Kidney tubule cell (primary cell): ENCODE data around the gene LILRA5.
A peak's percentile ranks its signal among the peaks of the same experiment; 100 is the strongest.
"Not testable (repeated sequence)": the region's sequence is repeated elsewhere in the genome, so short reads cannot be mapped to it uniquely, and the experiment has no call there.

Experiments used
- DNase-seq: peaks from one replicate; pipeline ENCODE4 v3.0.0-alpha.2; 2018; ENCODE audit warnings: low spot score

Gene LILRA5

GRCh38 chr19:54273821-54274220 lies 39.1 kb downstream of the LILRA5 start:
- DNase-seq = no peak

- not testable (repeated sequence) for DNase-seq
Observed at GRCh38 chr19:54272181-54272580, 40.8 kb downstream of the LILRA5 start.

GRCh38 chr19:54271587-54271986 lies 41.4 kb downstream of the LILRA5 start:
- DNase-seq = not testable (repeated sequence)

- DNase-seq = no peak
Observed at GRCh38 chr19:54271106-54271505, 41.9 kb downstream of the LILRA5 start.

- no peak for DNase-seq
Observed at GRCh38 chr19:54268936-54269335, 44.0 kb downstream of the LILRA5 start.

GRCh38 chr19:54266133-54266532 lies 46.8 kb downstream of the LILRA5 start:
- peak; percentile 72 for DNase-seq

GRCh38 chr19:54262470-54262869 lies 50.5 kb downstream of the LILRA5 start:
- no peak for DNase-seq

GRCh38 chr19:54262066-54262465 lies 50.9 kb downstream of the LILRA5 start:
- no peak for DNase-seq

GRCh38 chr19:54257116-54257480 lies 55.9 kb downstream of the LILRA5 start, which contains the start of gene LILRB5:
Gene LILRB5 (minus strand): TSS chr19:54257273. CDS start chr19:54257193, 80 bp downstream.
- no peak for DNase-seq
